D341Med (cell line): ENCODE results near the gene ABCA13.
A peak's percentile ranks its signal among the peaks of the same experiment; 100 is the strongest.

Source experiments
- DNase-seq: peaks from one replicate; pipeline ENCODE4 v3.0.0; 2012; ENCODE audit warnings: low spot score

Gene ABCA13

GRCh38 chr7:48245751-48246472 is 74.7 kb downstream of the ABCA13 start:
- DNase-seq: no peak

- DNase-seq: no peak
These were observed 77.9 kb downstream of the ABCA13 start for GRCh38 chr7:48249166-48249565.

- DNase-seq: no peak
These were observed 79.2 kb downstream of the ABCA13 start for GRCh38 chr7:48250441-48250951.

GRCh38 chr7:48251766-48252165 is 80.5 kb downstream of the ABCA13 start:
- no peak for DNase-seq

- DNase-seq: no peak
These were observed 81.7 kb downstream of the ABCA13 start for GRCh38 chr7:48252995-48253394.

GRCh38 chr7:48255046-48255445 is 83.8 kb downstream of the ABCA13 start:
- no peak for DNase-seq

- no peak for DNase-seq
These were observed 88.4 kb downstream of the ABCA13 start for GRCh38 chr7:48259463-48260280.

- no peak for DNase-seq
These were observed 90.4 kb downstream of the ABCA13 start for GRCh38 chr7:48261696-48262095.

- DNase-seq: no peak
These were observed 91.5 kb downstream of the ABCA13 start for GRCh38 chr7:48262606-48263310.

- no peak for DNase-seq
These were observed 92.0 kb downstream of the ABCA13 start for GRCh38 chr7:48263311-48263650.

GRCh38 chr7:48269066-48269465 is 97.8 kb downstream of the ABCA13 start:
- DNase-seq: no peak

GRCh38 chr7:48274662-48275061 is 103.4 kb downstream of the ABCA13 start:
- DNase-seq: no peak

GRCh38 chr7:48279420-48279819 is 108.2 kb downstream of the ABCA13 start:
- no peak for DNase-seq

GRCh38 chr7:48280100-48280499 is 108.8 kb downstream of the ABCA13 start:
- no peak for DNase-seq

GRCh38 chr7:48285373-48285772 is 114.1 kb downstream of the ABCA13 start:
- no peak for DNase-seq

- no peak for DNase-seq
These were observed 115.6 kb downstream of the ABCA13 start for GRCh38 chr7:48286836-48287235.

GRCh38 chr7:48289656-48290055 is 118.4 kb downstream of the ABCA13 start:
- DNase-seq: no peak

- no peak for DNase-seq
These were observed 121.7 kb downstream of the ABCA13 start for GRCh38 chr7:48292949-48293348.

GRCh38 chr7:48295296-48295971 is 124.2 kb downstream of the ABCA13 start:
- DNase-seq: no peak

- DNase-seq: no peak
These were observed 125.7 kb downstream of the ABCA13 start for GRCh38 chr7:48296966-48297365.

GRCh38 chr7:48298779-48299178 is 127.5 kb downstream of the ABCA13 start:
- no peak for DNase-seq

GRCh38 chr7:48299580-48300169 is 128.4 kb downstream of the ABCA13 start:
- peak; percentile 64 for DNase-seq
